Immature natural killer cell (primary cell): ENCODE data around the gene TNPO2. TPM values are rescaled to one million over a fixed set of nuclear protein-coding genes. Genes with fewer than 3 reads are reported as not detected.

Experiments
- DNase-seq, 3 donors: peaks; one replicate each; pipeline ENCODE4 v3.0.0; 2022; ENCODE audit warnings: mixed read lengths in 1 of 3
- H3K27ac Mint-ChIP-seq, 6 donors: one replicate each; pipeline ENCODE4 v1.8.0; 2020; ENCODE audit warnings: mixed read lengths in 6 of 6, mild to moderate bottlenecking in 5 of 6, inconsistent platforms in 4 of 6, moderate library complexity in 3 of 6
- H3K27me3 Mint-ChIP-seq, 3 donors: one replicate each; pipeline ENCODE4 v1.8.0; 2020 to 2021; ENCODE audit warnings: low read depth in 3 of 3, mild to moderate bottlenecking in 3 of 3, mixed read lengths in 3 of 3, moderate library complexity in 3 of 3, inconsistent platforms in 1 of 3
- H3K36me3 Mint-ChIP-seq, 3 donors: one replicate each; pipeline ENCODE4 v1.8.0; 2020; ENCODE audit warnings: mixed read lengths in 3 of 3, inconsistent platforms in 2 of 3, mild to moderate bottlenecking in 2 of 3
- H3K4me1 Mint-ChIP-seq, 2 donors: one replicate each; pipeline ENCODE4 v1.8.0; 2020; ENCODE audit warnings: inconsistent platforms in 2 of 2, mild to moderate bottlenecking in 2 of 2, mixed read lengths in 2 of 2, moderate library complexity in 1 of 2
- H3K4me3 Mint-ChIP-seq, 5 donors: one replicate each; pipeline ENCODE4 v1.8.0; 2020; ENCODE audit warnings: mild to moderate bottlenecking in 5 of 5, mixed read lengths in 5 of 5, inconsistent platforms in 3 of 5, moderate library complexity in 3 of 5
- H3K9me3 Mint-ChIP-seq, 6 donors: one replicate each; pipeline ENCODE4 v1.8.0; 2020; ENCODE audit warnings: mild to moderate bottlenecking in 6 of 6, mixed read lengths in 6 of 6, inconsistent platforms in 4 of 6, moderate library complexity in 3 of 6
- polyA plus RNA-seq, 3 donors: library from polyadenylated mRNA; unstranded; fragments of 300-500 nt; fragmentation: Illumina TruSeq; gene quantifications; one replicate each; pipeline ENCODE4 v1.2.3, GENCODE V29; 2021

Gene TNPO2
- polyA plus RNA-seq, result 1 to 10 TPM in 1 of 3 donors, under 1 TPM in 2; 0.46 to 4.0 (median 0.98) TPM

DNA sequence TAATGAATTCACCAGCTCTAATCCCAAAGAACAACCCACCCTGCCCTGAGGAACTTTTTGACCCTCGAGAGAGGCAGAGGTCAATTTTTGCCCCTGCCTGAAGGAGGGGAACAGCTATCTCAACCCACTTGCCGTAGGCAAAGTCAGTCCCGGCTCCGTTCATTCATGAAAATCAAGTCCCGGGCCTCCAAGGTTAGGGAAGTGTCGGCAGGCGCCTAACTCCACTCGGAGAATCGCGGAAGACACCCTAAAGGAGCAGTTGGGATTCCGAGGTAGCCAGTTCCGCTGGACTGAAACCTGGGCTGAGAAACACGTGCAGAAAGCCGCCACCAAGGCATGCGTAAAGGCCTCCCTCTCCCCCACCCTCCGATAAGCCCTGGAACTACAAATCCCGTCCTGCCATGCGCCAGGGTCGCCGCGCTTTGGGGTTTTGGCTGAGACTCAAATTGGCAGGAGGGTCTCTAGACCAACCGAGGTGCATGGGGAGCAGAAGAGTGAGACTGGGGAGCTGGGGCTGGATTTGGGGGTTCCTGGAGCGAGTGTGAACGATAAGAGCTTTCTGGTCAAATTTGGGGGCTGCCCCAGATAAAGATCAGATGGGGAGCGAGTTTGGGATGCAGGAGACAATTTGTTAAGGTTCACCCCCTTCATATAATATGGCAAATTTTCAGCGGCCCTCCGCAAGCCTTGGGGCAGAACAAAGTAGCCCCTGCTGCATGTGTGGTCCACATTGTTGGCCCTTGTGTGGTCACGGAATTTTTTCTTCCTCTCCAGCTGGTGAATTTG, at the start of gene TNPO2:
TNPO2 (minus strand) TSS at position 292 of the 786 bp plus-strand sequence. CDS start 2,955 bp downstream, outside the sequence.
- peaks cover 39 to 49% of the 10 kb centered on the region in 2 donors for H3K4me1 Mint-ChIP-seq

DNA sequence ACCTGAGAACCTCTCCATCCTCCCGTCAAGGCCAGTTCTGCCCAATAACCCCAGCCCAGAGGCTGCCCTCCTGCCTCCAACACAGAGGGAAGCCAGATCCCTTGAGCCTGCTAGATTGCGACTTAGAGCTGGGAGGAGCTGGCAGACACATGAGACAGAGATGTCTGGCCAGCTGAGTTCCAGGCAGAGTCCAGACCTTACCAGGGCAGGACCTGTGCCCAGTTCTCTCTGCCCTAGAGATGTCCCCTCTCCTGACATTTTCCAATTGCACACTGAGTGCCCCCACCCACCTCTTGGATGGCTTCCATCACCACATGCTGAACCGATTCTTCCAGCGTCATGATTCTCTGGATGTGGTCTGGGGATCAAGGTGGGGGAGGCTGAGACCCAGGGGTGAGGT, 48.6 kb upstream of the TNPO2 start:
- Mint-ChIP-seq H3K4me1 (peaks cover 2% of the 10 kb centered on the region in 2 donors), H3K27me3 (peaks cover under 1 to 5% (median 3%) of the 10 kb centered on the region in 3 donors), H3K36me3 (no peaks in the 10 kb centered on the region), H3K4me3 (no peak overlapping the region), H3K27ac (no peak overlapping the region), H3K9me3 (no peaks in the 10 kb centered on the region)
- no peak for DNase-seq

More for the DNA sequence above, at the start of gene TNPO2:
- peak; percentile 38 to 41 (median 39) for DNase-seq
- Mint-ChIP-seq H3K4me3 (peak within 1 kb of the TSS; percentile 90 to 96 (median 93)), H3K27ac (peak within 1 kb of the TSS; percentile 92 to 95 (median 93)), H3K27me3 (peaks cover 19 to 21% (median 19%) of the 10 kb centered on the region in 3 donors), H3K36me3 (peaks cover 0 to 11% (median 8%) of the 10 kb centered on the region in 3 donors), H3K9me3 (no peaks in the 10 kb centered on the region)

DNA sequence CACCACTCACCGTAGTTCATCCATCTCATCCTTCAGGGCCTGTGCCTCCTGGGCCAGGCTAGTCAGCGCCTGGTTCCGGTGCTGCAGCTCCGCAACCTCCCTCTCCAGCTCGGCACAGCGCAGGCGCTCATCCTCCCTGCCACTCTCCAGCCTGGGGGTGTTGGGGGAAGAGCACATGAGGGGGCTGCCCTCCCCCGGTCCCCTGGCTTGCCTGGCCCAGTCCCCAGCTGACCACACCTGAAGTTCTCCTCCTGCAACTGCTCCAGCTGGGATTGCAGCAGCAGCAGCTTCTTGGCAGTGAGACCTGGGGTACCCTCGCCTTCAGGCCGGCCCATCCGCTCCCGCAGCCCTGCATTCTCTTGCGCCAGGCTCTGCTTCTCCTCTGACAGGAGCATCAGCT, 47.2 kb upstream of the TNPO2 start:
- Mint-ChIP-seq H3K4me3 (no peak overlapping the region), H3K36me3 (no peaks in the 10 kb centered on the region), H3K4me1 (no peaks in the 10 kb centered on the region), H3K9me3 (no peaks in the 10 kb centered on the region), H3K27me3 (peaks cover 0 to 4% (median 3%) of the 10 kb centered on the region in 3 donors), H3K27ac (no peak overlapping the region)
- DNase-seq, result no peak

DNA sequence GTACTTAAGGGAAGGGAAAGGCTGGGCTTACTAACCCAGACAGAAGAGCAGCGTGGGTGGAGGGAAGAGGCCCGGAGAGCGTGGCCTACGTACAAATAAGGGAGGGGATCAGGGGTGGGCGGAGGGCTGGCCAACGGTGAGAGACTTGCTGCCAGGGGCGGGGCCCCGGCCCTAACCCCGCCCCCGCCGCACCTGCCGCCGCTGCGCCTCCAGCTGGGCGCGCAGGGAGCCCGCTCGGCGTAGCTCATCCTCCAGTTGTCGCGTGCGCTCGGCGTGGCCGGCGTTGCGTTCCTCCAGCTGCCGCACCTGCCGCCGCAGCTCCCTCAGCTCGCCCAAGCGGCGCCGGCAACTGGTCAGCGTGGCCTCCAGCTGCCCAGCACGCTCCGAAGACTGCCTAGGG, 46.0 kb upstream of the TNPO2 start:
- Mint-ChIP-seq H3K36me3 (peaks cover 0 to 4% (median 0%) of the 10 kb centered on the region in 3 donors), H3K4me1 (no peaks in the 10 kb centered on the region), H3K27me3 (no peaks in the 10 kb centered on the region), H3K9me3 (no peaks in the 10 kb centered on the region), H3K27ac (no peak overlapping the region), H3K4me3 (no peak overlapping the region)
- no peak for DNase-seq

DNA sequence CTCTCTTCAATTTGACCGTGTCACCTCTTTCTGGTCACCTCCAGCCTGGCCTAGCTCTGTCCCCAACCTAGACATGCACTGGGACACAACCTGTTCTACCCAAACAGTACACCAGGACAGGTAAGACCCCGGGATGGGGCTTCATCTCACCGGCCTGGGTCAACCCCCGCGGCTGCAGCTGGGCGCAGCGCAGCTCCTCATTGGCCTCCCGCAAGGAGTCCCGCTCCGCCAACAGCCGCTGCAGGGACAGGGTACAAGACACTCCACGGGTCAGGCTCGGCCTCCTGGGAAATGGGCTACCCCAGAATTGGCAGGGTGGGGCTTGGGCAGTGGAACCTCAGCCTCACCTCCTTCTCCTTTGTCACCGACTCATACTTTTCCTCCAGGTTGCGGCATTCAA, 43.9 kb upstream of the TNPO2 start:
- Mint-ChIP-seq H3K36me3 (peaks cover 0 to 4% (median 0%) of the 10 kb centered on the region in 3 donors), H3K27ac (no peak overlapping the region), H3K9me3 (no peaks in the 10 kb centered on the region), H3K27me3 (no peaks in the 10 kb centered on the region), H3K4me3 (no peak overlapping the region), H3K4me1 (no peaks in the 10 kb centered on the region)
- DNase-seq, result no peak

DNA sequence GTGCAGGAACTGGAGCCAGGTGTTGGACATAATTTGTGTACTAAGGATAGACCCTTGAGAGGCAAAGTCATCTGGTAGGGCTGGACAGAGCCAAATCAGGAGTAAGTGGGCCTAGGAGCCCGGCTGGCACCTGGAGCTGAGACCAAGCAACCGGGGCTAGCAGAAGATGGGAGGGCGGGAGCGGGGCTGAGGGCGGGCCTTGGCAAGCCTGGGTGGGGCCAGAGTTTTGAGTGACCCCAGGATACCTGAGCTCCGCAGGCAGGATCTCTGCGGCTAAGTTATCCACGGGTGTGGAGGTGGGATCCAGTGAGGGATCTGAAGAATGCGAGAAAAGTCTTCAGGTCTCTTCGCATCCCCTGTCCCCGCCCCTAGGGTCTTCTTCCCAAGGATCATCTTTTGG, 43.4 kb upstream of the TNPO2 start:
- H3K4me3 Mint-ChIP-seq, result no peak overlapping the region

DNA sequence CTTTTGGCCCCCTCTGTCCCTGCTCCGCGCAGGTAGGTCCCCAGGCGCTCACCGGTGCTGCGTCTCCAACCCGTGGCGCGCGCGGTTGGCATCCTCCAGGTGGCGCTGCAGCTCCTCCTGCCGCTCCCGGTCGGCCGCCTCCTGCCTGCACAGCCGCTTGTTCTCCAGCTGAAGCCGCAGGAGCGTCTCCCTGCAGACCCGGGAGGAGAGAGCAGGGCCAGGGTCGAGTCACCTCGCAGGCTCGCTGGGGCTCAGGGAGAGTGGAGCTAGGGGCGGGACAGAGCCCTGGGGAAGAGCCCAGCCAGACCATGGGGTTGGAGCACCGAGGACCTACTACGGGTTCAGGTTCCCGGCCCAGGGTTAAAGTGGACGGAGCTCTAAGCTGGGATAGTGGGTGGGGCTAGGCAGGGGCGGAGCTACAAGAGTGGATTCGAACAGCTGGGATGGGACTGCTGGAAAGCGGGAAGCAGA, 42.4 kb upstream of the TNPO2 start:
- no peaks in the 10 kb centered on the region for H3K4me1 Mint-ChIP-seq
- H3K27me3 Mint-ChIP-seq, result peaks cover 0 to 1% (median 0%) of the 10 kb centered on the region in 3 donors
- H3K36me3 Mint-ChIP-seq, result peaks cover 0 to 4% (median 0%) of the 10 kb centered on the region in 3 donors
- no peaks in the 10 kb centered on the region for H3K9me3 Mint-ChIP-seq
- no peak overlapping the region for H3K4me3 Mint-ChIP-seq
- H3K27ac Mint-ChIP-seq, result no peak overlapping the region
- peak; percentile 62 to 73 (median 64) for DNase-seq

More for the DNA sequence above, 43.4 kb upstream of the TNPO2 start:
- Mint-ChIP-seq H3K27ac (no peak overlapping the region), H3K4me1 (no peaks in the 10 kb centered on the region), H3K9me3 (no peaks in the 10 kb centered on the region), H3K27me3 (no peaks in the 10 kb centered on the region), H3K36me3 (peaks cover 0 to 4% (median 0%) of the 10 kb centered on the region in 3 donors)
- no peak for DNase-seq

DNA sequence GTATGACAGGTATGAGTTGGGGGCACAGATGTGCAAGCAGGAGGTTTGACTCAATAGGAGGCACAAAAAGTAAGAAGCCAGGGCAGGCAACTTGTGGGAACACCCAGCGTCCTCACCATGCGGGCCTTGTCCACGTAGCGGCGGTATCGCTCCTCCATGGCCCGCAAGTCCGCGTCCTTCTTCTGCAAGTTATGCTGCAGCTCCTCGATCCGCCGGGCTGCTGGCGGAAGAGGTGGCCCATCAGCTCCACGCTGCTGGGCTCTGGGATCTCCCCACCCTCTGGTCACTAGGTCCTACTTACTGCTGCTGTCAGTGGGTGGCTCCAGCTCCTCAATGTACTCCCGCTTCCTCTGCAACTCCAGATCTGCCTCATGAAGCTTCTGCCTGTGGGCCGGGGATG, 41.0 kb upstream of the TNPO2 start:
- Mint-ChIP-seq H3K4me1 (peaks cover 2 to 5% of the 10 kb centered on the region in 2 donors), H3K9me3 (no peaks in the 10 kb centered on the region), H3K27ac (no peak overlapping the region), H3K4me3 (no peak overlapping the region), H3K27me3 (peaks cover 0 to 1% (median 0%) of the 10 kb centered on the region in 3 donors), H3K36me3 (peaks cover 0 to 4% (median 0%) of the 10 kb centered on the region in 3 donors)
- no peak for DNase-seq

DNA sequence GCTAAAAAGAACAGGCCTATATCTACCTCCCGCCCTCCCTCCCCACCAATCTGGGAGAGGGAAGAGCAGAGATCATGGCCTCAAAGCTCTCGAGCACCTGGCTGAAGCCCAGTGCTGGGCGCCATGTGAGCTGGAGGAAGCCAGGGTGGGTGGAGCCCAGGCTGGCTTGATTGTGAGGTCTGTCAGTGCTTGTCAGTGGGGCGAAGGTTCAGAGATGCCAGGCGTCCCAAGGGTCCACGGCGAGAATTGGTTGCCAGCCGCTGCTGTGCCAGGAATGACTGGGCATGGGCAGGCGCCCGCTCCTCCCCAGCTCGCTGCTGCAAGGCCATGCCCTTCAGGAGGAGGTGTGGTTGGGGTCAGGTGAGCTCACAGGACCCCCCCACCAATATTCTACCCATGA, 39.4 kb upstream of the TNPO2 start:
- Mint-ChIP-seq H3K4me1 (peaks cover 3 to 5% of the 10 kb centered on the region in 2 donors), H3K27me3 (peaks cover 2 to 5% (median 3%) of the 10 kb centered on the region in 3 donors), H3K4me3 (no peak overlapping the region), H3K27ac (no peak overlapping the region), H3K36me3 (peaks cover 0 to 4% (median 0%) of the 10 kb centered on the region in 3 donors), H3K9me3 (no peaks in the 10 kb centered on the region)
- DNase-seq, result no peak

DNA sequence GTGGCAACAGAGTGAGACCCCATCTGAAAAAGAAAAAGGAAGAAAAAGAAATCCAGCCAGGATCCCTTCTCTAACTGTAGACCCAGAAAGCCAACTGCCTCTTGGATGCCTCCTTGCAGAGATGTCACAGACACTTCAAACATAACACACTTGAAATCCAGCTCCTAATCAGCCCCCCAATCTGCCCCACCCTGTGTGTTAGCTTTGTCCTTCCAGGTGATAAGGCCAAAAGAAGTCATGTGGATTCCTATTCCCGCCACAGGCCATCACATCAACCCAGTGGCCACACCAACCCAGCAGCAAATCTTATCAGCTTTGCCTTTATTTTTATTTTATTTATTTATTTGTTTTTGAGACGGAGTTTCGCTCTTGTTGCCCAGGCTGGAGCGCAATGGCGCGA, 36.0 kb upstream of the TNPO2 start:
- no peak overlapping the region for H3K27ac Mint-ChIP-seq
- peaks cover 5 to 7% of the 10 kb centered on the region in 2 donors for H3K4me1 Mint-ChIP-seq
- no peaks in the 10 kb centered on the region for H3K9me3 Mint-ChIP-seq
- H3K27me3 Mint-ChIP-seq, result peaks cover 2 to 7% (median 5%) of the 10 kb centered on the region in 3 donors
- no peak overlapping the region for H3K4me3 Mint-ChIP-seq
- no peak for DNase-seq
- H3K36me3 Mint-ChIP-seq, result no peaks in the 10 kb centered on the region

DNA sequence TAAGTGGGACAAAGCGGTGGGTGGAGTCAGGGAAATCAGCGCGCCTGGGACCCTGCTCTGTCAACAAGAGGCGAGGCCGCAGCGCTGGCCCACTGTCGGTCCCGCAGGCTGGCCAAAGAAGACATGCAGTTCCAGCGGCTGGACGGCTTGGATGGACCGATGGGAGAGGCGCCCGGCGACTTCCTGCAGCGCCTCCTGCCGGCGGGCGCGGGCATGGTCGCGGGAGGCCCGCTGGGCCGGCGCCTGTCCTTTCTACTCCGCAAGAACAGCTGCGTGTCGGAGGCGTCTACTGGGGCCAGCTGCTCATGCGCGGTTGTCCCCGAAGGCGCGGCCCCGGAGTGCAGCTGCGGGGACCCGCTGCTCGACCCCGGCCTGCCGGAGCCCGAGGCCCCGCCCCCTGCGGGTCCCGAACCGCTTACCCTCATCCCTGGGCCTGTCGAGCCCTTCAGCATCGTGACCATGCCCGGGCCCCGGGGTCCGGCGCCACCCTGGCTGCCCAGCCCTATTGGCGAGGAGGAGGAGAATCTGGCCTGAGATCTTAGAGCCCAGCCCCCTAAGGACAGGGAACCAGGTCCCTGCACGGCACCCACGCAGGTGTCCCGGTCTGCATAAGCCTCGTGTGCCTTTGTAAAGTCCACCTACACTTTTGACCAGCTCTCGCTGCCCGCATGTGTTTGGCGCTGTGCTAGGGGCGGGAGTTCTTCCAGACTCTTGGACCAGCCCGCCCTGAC, 34.0 kb upstream of the TNPO2 start:
- H3K4me1 Mint-ChIP-seq, result peaks cover 5 to 7% of the 10 kb centered on the region in 2 donors
- no peak overlapping the region for H3K27ac Mint-ChIP-seq
- peak; percentile 60 to 67 (median 65) for DNase-seq
- H3K9me3 Mint-ChIP-seq, result no peaks in the 10 kb centered on the region
- H3K27me3 Mint-ChIP-seq, result peaks cover 5 to 7% (median 6%) of the 10 kb centered on the region in 3 donors
- peak overlapping the region in 3 of 5 donors; percentile 7 to 26 (median 21) for H3K4me3 Mint-ChIP-seq
- no peaks in the 10 kb centered on the region for H3K36me3 Mint-ChIP-seq

DNA sequence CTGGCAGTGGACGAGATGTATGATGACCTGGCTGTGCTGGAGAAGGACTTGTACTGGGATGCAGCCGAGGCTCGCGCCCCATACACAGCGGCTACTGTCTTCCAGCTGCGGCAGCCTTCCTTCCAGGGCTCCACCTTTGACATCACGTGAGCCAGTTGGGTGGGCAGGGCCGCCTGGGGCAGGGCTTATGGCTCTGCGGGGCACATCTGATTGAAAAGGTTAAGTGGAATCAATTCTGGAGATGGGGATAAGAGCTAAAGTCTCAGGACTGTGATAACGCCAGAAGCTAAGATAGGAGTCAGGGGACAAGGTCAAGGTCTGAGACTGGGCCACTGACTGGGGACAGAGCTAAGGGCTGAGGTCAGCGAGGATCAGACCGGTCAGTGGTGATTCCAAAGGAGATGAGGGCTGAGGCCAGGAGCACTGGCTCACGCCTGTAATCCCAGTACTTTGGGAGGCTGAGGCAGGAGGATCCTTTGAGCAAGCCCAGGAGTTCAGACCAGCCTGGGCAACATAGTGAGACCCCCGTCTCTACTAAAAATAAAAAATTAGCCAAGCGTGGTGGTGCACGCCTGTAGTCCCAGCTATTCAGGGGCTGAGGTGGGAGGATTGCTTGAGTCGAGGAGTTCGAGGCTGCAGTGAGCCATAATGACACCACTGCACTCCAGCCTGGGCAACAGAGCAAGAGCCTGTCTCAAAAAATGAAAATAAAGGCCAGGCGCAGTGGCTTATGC, 32.6 kb upstream of the TNPO2 start:
- Mint-ChIP-seq H3K36me3 (no peaks in the 10 kb centered on the region), H3K9me3 (no peaks in the 10 kb centered on the region)

DNA sequence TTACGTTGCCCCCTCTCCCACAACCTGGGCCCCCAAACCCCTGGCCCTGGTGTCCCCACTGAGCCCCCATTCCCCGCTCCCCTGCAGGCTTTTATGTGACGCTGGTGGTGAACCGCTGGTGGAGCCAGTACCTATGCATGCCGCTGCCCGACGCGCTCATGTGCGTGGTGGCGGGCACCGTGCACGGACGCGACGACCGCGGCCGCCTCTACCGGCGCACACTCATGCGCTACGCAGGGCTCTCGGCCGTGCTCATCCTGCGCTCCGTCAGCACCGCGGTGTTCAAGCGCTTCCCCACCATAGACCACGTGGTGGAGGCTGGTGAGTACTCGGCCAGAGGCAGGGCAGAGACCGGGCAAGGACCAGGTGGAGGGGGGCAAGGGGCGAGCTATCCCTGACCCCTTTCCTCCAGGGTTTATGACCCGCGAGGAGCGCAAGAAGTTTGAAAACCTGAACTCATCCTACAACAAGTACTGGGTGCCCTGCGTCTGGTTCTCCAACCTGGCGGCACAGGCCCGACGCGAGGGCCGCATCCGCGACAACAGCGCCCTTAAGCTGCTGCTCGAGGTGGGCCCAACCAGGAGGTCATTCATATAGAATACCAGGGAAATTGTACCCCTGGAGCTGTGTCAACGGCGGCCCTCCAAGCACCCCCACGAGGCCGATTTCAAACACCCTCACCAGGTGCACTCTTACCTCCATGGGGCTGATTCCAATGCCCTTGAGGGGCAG, 30.9 kb upstream of the TNPO2 start:
- DNase-seq, result no peak
- Mint-ChIP-seq H3K4me1 (peaks cover 4 to 6% of the 10 kb centered on the region in 2 donors), H3K36me3 (no peaks in the 10 kb centered on the region), H3K27me3 (peaks cover 5 to 8% (median 7%) of the 10 kb centered on the region in 3 donors), H3K9me3 (peaks cover 0 to 1% (median 0%) of the 10 kb centered on the region in 6 donors), H3K4me3 (no peak overlapping the region), H3K27ac (no peak overlapping the region)

More for the DNA sequence above, 32.6 kb upstream of the TNPO2 start:
- no peak overlapping the region for H3K27ac Mint-ChIP-seq
- H3K4me3 Mint-ChIP-seq, result no peak overlapping the region
- DNase-seq, result no peak
- H3K27me3 Mint-ChIP-seq, result peaks cover 5 to 6% (median 5%) of the 10 kb centered on the region in 3 donors
- H3K4me1 Mint-ChIP-seq, result peaks cover 5 to 7% of the 10 kb centered on the region in 2 donors
